ENCODE data around the gene TRPM6. TPM values are rescaled to one million over a fixed set of nuclear protein-coding genes. Genes with fewer than 3 reads are reported as not detected.

TRPM6 gene
- total RNA-seq, 1 donor from 2014 or later = not detected

DNA sequence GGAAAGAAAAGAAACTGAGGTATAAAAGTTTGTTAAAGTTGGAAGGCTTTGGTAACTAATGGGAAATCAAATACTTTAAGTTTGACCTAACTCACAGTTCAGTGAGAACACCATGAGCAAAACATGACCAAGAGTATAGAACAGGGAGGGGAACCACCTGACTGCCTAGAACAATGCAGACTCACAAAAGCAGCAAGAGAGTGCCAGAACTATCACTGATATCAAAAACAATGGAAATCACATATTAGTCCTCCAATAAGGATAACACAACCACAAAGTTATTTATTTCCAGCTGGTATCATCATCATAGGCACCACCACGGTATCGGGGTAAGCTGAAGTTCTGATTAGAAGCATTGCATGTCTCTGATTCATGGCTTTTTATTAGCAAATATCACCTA is 77.5 kb downstream of the TRPM6 start:
- TF ChIP-seq CTCF (conservative IDR thresholded peaks at IDR 0.05) = no peak
- Mint-ChIP-seq H3K27me3 (ENCODE audit: low read depth) (peaks cover 4% of the 10 kb centered on the region), H3K4me3 (no peak overlapping the region), H3K4me1 (no peaks in the 10 kb centered on the region), H3K27ac (ENCODE audit: unreplicated experiment) (no peak overlapping the region), H3K36me3 (ENCODE audit: low read depth) (no peaks in the 10 kb centered on the region), H3K9me3 (no peaks in the 10 kb centered on the region)
- no peak for DNase-seq (ENCODE audit: low read depth, low spot score)

GRCh38 chr9:74804018-74804385 is 83.7 kb downstream of the TRPM6 start:
- TF ChIP-seq CTCF (conservative IDR thresholded peaks at IDR 0.05) = no peak
- no peaks in the 10 kb centered on the region for H3K4me1 Mint-ChIP-seq
- no peak overlapping the region for H3K4me3 Mint-ChIP-seq
- H3K27me3 Mint-ChIP-seq (ENCODE audit: low read depth) = no peaks in the 10 kb centered on the region
- no peak overlapping the region for H3K27ac Mint-ChIP-seq (ENCODE audit: unreplicated experiment)
- H3K36me3 Mint-ChIP-seq (ENCODE audit: low read depth) = no peaks in the 10 kb centered on the region
- no peak for DNase-seq (ENCODE audit: low read depth, low spot score)
- H3K9me3 Mint-ChIP-seq = no peaks in the 10 kb centered on the region

- Mint-ChIP-seq H3K4me3 (no peak overlapping the region), H3K9me3 (no peaks in the 10 kb centered on the region), H3K4me1 (no peaks in the 10 kb centered on the region), H3K27ac (ENCODE audit: unreplicated experiment) (no peak overlapping the region), H3K36me3 (ENCODE audit: low read depth) (no peaks in the 10 kb centered on the region), H3K27me3 (ENCODE audit: low read depth) (no peaks in the 10 kb centered on the region)
- no peak for TF ChIP-seq CTCF (conservative IDR thresholded peaks at IDR 0.05)
- DNase-seq (ENCODE audit: low read depth, low spot score) = no peak
Observed at GRCh38 chr9:74803376-74804017, 84.2 kb downstream of the TRPM6 start.

GRCh38 chr9:74800226-74800625 is 87.5 kb downstream of the TRPM6 start:
- H3K4me1 Mint-ChIP-seq = no peaks in the 10 kb centered on the region
- H3K4me3 Mint-ChIP-seq = no peak overlapping the region
- no peak for TF ChIP-seq CTCF (conservative IDR thresholded peaks at IDR 0.05)
- H3K27me3 Mint-ChIP-seq (ENCODE audit: low read depth) = no peaks in the 10 kb centered on the region
- H3K27ac Mint-ChIP-seq (ENCODE audit: unreplicated experiment) = no peak overlapping the region
- H3K9me3 Mint-ChIP-seq = no peaks in the 10 kb centered on the region
- DNase-seq (ENCODE audit: low read depth, low spot score) = no peak
- H3K36me3 Mint-ChIP-seq (ENCODE audit: low read depth) = no peaks in the 10 kb centered on the region

DNA sequence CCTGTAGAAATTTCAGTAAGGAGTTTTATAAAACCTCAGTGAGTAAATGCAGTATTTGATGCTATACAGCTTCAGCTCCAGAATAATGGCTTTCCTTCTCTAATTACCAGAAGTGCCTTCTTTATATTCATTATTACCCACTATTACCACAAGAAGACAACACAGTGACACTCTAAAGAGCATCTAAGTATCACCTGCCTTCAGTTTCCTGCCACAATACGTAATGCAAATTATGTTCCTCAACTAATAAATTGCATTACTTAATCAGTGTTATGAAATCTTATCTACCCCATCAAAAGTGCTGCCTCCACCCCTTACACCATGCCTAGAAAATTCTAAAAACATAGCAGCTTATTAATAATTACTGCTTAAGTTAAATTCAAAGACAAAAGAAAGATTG is 91.9 kb downstream of the TRPM6 start:
- no peaks in the 10 kb centered on the region for H3K27me3 Mint-ChIP-seq (ENCODE audit: low read depth)
- no peak overlapping the region for H3K27ac Mint-ChIP-seq (ENCODE audit: unreplicated experiment)
- no peaks in the 10 kb centered on the region for H3K36me3 Mint-ChIP-seq (ENCODE audit: low read depth)
- H3K4me3 Mint-ChIP-seq = no peak overlapping the region
- no peak for TF ChIP-seq CTCF (conservative IDR thresholded peaks at IDR 0.05)
- H3K9me3 Mint-ChIP-seq = no peaks in the 10 kb centered on the region
- no peak for DNase-seq (ENCODE audit: low read depth, low spot score)
- no peaks in the 10 kb centered on the region for H3K4me1 Mint-ChIP-seq
